Activated T-helper 1 cell treated with anti-CD3 and anti-CD28 coated beads, Interleukin-2, amount 50 U/mL, for 16 hours (primary cell): ENCODE results near the gene FMR1.

ENCODE experiments used
- DNase-seq, 2 donors: peaks; one replicate each; pipeline ENCODE4 v3.0.0-alpha.2; 2020; ENCODE audit warnings: low read depth in 1 of 2, low spot score in 1 of 2

FMR1 gene

DNA sequence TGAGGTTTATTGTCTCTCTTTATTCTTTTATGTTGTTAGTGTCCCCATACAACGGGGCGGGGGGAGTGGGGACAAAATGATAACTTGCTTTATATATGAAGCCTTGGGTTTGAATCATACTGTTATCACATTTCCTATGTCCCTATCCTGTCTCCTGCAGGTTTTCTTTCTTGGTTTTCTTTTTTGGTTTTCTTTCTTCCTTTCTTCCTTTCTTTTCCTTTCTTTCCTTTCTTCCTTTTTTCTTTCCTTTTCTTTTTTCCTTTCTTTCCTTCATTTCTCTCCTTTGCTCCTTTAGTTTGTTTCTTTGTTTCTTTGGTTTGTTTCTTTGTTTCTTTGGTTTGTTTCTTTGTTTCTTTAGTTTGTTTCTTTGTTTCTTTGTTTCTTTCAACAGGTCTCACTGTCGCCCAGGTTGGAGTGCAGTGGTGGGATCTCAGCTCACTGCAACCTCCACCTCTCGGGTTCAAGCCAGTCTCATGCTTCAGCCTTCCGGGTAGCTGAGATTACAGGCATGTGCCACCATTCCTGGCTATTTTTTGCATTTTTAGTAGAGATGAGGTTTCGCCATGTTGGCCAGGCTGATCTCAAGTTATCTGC, 4.8 kb downstream of the FMR1 start:
- no peak for DNase-seq

GRCh38 chrX:147917700-147918695, 6.3 kb downstream of the FMR1 start:
- no peak for DNase-seq

- DNase-seq = no peak
Measured at GRCh38 chrX:147920161-147920666, 8.5 kb downstream of the FMR1 start.

DNA sequence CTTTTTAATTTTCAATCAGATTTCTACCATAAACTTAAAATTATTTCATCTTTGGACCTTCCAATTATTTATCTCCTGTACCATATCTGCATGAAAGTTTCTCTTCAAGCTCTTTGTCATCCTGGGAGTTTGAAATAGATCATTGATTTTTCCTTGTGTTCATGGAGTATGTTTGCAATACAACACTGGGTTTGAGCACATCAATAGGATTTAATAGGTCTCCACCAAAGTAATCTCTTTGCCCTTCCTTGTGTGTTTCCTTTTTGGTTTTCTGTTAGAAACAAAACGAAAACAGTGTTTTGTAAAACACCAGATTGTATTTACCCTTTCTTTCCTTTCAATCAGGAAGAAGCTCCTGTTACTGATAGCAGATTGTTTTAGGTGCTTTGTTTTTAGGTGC, 11.9 kb downstream of the FMR1 start:
- no peak for DNase-seq

DNA sequence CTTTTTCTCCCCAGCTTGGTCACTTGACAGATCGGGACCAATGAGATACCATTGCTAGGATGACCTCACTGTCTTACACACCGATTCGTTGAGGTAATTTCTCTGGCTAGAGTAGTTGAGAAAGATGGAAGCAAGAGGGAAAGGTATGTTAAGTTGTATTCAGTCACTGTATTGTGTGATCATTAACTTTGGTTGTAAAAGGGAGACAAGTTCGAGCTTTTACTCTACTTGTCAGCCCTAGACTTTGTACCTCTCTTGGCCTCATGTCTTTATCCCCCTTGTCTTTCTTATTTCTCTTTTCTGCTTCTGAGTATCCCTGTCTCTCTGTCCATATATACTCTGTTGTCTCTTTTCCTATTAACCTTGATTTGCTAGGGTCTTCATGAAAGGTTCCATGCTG, 15.5 kb downstream of the FMR1 start:
- DNase-seq = no peak

- DNase-seq = no peak
Measured at GRCh38 chrX:147933815-147934214, 22.1 kb downstream of the FMR1 start.

DNA sequence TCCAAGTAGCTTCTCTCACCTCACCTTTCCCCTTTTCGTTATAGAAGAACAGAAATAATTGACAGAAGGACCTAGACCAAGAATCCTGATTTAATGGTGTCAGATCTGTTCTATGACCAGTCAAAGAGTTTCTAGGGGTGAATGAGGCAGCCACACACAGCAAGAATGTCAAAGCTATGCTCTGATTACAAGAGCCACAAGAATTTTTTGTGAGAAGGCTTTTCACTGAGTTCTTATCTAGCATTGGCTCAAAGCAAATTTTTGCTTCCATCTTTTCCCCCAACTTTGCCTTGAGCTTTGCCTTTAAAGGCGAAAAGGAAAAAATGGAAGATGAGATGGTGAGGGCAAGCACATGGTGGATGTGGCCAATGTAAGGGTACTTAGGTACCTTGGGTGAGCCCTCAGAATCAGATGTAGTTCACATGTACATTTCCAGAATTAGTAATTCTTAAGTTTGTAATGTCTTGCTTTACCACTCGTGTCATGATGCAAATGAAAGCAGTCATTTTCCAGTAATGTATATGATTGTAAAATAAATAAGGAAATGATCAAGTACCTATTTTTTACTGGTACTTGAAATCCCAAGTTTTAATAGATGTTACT, 23.5 kb downstream of the FMR1 start:
- DNase-seq = no peak

GRCh38 chrX:147945286-147945685, 33.6 kb downstream of the FMR1 start:
- DNase-seq = no peak

DNA sequence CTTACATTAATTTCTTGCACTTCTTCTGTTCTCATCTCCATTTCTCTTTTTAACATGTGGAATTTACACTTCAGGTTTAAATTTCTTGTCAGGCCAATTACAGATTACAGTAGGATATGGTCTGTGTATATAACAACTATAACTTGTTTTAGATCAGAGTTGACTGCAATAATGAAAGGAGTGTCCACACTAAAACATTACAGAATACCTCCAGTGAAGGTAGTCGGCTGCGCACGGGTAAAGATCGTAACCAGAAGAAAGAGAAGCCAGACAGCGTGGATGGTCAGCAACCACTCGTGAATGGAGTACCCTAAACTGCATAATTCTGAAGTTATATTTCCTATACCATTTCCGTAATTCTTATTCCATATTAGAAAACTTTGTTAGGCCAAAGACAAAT, 36.8 kb downstream of the FMR1 start:
- no peak for DNase-seq

DNA sequence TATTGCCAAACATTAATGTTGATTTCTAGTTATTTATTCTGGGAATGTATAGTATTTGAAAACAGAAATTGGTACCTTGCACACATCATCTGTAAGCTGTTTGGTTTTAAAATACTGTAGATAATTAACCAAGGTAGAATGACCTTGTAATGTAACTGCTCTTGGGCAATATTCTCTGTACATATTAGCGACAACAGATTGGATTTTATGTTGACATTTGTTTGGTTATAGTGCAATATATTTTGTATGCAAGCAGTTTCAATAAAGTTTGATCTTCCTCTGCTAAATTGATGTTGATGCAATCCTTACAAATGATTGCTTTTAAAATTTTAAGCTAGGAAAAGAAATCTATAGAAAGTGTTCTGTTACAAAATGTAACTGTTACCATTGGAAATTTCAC, 38.6 kb downstream of the FMR1 start:
- DNase-seq = no peak

DNA sequence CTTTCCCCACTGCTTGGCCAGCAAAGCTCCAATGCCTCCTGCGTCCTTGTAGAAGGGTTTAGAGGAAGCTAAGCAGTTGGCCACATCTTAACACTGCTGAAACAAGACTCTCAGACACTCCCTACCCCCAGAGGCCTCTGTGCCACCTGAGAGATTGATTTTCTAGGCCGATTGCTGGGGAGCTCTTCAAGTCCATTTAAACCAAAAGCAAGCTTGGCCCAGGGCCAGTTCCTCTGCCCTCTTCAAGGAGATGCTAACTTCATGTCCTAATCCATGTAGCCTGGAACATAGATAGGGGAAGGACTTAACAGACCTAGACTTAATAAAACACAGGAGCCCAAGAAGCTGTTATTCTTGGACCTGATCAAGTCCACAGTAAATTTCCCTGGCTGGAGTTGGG, 42.3 kb downstream of the FMR1 start:
- no peak for DNase-seq

DNA sequence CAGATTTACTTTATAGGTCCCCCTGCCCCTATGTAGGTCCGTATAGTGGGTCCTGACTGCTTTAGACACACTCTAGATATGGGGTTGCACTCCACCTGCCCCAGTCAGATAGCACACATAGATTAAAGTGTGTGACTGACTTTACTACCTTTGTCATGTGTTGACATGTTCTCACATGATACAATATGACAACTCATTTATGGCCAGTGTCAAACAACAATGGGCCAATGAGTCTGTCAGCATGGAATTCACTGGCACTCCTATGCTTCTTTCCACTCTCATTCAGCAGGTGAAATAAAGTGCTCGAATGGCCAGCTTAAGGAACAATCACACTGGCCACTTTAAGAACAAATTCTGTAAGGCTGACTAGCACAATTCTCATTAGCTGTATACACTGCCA, 45.6 kb downstream of the FMR1 start:
- DNase-seq = no peak

GRCh38 chrX:147958291-147958690, 46.6 kb downstream of the FMR1 start:
- no peak for DNase-seq

GRCh38 chrX:147960722-147961121, 49.0 kb downstream of the FMR1 start:
- no peak for DNase-seq

GRCh38 chrX:147962476-147962875, 50.8 kb downstream of the FMR1 start:
- DNase-seq = no peak

DNA sequence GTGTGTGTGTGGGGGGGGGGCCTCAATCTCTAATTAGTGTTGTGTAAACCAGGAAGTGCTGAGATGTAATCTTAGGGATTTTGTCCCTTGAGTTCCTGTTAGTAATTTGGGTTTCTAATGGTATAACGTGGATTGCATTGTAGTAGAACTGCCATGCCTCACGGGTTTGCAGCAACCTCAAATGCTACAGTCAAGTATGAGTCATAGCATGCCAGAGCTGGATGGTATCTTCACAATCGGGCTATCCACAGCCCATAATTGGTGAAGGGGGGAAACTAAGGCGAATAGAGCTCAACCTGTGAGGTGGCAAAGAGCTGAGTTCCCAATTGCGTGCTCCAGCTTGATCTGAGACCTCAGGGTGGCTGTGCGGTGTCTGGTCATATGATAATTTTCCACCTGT, 67.2 kb downstream of the FMR1 start:
- DNase-seq = no peak

DNA sequence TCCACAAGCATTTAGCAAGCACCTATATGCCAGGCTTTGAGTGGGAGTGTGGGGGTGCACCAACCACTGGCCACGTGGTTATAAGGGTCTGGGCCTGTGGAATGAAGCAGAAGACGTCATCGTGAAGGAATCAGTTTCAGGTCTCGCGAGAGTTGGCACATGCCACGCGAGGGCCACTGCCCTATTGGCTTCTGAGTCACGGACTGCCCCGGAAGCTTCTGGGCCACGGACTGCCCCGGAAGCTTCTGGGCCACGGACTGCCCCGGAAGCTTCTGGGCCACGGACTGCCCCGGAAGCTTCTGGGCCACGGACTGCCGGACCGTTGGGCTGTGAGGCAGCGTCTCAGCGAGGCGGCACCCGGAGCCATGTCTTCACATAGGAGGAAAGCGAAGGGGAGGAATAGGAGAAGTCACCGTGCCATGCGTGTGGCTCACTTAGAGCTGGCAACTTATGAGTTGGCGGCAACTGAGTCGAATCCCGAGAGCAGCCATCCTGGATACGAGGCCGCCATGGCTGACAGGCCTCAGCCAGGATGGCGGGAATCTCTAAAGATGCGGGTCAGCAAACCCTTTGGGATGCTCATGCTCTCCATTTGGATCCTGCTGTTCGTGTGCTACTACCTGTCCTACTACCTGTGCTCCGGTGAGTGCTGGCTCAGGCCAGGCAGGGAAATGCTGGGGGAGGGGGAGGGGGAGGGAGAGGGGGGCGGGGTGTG, 69.5 kb downstream of the FMR1 start, which contains the start of gene FMR1NB:
FMR1NB (plus strand) TSS at position 300 of the 715 bp plus-strand sequence; CDS start at position 366, 66 bp downstream.
- no peak for DNase-seq
